Measurements from ENCODE around the gene C16orf92. TPM values are rescaled to one million over a fixed set of nuclear protein-coding genes. Genes with fewer than 3 reads are reported as not detected.

The C16orf92 gene
- total RNA-seq, 1 donor from 2014 or later, result not detected

Other genes starting within 250 kb of the C16orf92 start
- gene ZG16, start 244.9 kb upstream of the C16orf92 start, total RNA-seq, result not detected in 2 replicates
- 12.5 and 14.3 TPM in 2 replicates for gene KIF22, start 232.4 kb upstream of the C16orf92 start, total RNA-seq
- 216 and 247 TPM in 2 replicates for gene MAZ, start 216.7 kb upstream of the C16orf92 start, total RNA-seq
- 6.2 and 6.7 TPM in 2 replicates for gene PRRT2, start 211.0 kb upstream of the C16orf92 start, total RNA-seq
- gene PAGR1, start 207.0 kb upstream of the C16orf92 start, total RNA-seq, result 20.1 and 20.8 TPM in 2 replicates
- 38.7 and 40.1 TPM in 2 replicates for gene MVP, start 202.7 kb upstream of the C16orf92 start, total RNA-seq
- 88.1 and 92.0 TPM in 2 replicates for gene CDIPT, start 160.0 kb upstream of the C16orf92 start, total RNA-seq
- 69.6 and 90.6 TPM in 2 replicates for gene SEZ6L2, start 123.6 kb upstream of the C16orf92 start, total RNA-seq
- gene ASPHD1, start 122.7 kb upstream of the C16orf92 start, total RNA-seq, result 43.3 and 44.8 TPM in 2 replicates
- 25.1 and 27.1 TPM in 2 replicates for gene KCTD13, start 97.0 kb upstream of the C16orf92 start, total RNA-seq
- gene TMEM219, start 61.1 kb upstream of the C16orf92 start, total RNA-seq, result 96.6 and 104 TPM in 2 replicates
- gene TAOK2, start 49.3 kb upstream of the C16orf92 start, total RNA-seq, result 55.2 and 55.9 TPM in 2 replicates
- 4.3 and 5.0 TPM in 2 replicates for gene HIRIP3, start 27.6 kb upstream of the C16orf92 start, total RNA-seq
- gene INO80E, start 27.0 kb upstream of the C16orf92 start, total RNA-seq, result 58.5 and 64.8 TPM in 2 replicates
- 0.50 and 0.89 TPM in 2 replicates for gene DOC2A, start 12.2 kb upstream of the C16orf92 start, total RNA-seq
- gene TLCD3B, start 8.1 kb downstream of the C16orf92 start, total RNA-seq, result 1.4 and 1.9 TPM in 2 replicates
- gene ALDOA, start 42.6 kb downstream of the C16orf92 start, total RNA-seq, result 1,795 and 1,830 TPM in 2 replicates
- 140 TPM in 2 replicates for gene PPP4C, start 52.8 kb downstream of the C16orf92 start, total RNA-seq
- gene TBX6, start 68.7 kb downstream of the C16orf92 start, total RNA-seq, result 0.22 and 0.27 TPM in 2 replicates
- 20.5 and 25.2 TPM in 2 replicates for gene YPEL3, start 73.0 kb downstream of the C16orf92 start, total RNA-seq
- gene GDPD3, start 90.3 kb downstream of the C16orf92 start, total RNA-seq, result 1.8 and 3.6 TPM in 2 replicates
- 28.7 and 35.1 TPM in 2 replicates for gene MAPK3, start 100.0 kb downstream of the C16orf92 start, total RNA-seq
- 3.1 and 4.0 TPM in 2 replicates for gene CORO1A, start 160.4 kb downstream of the C16orf92 start, total RNA-seq
- 125 and 149 TPM in 2 replicates for gene BOLA2B, start 170.5 kb downstream of the C16orf92 start, total RNA-seq
- gene SLX1A, start 170.7 kb downstream of the C16orf92 start, total RNA-seq, result 10.9 and 14.5 TPM in 2 replicates
- 8.6 and 11.9 TPM in 2 replicates for gene SULT1A3, start 176.1 kb downstream of the C16orf92 start, total RNA-seq
- gene NPIPB13, start 225.3 kb downstream of the C16orf92 start, total RNA-seq, result 7.7 and 12.3 TPM in 2 replicates